GM23248 (cell line): ENCODE results near the gene ANKRD39.

Source experiments
- EZH2 ChIP-seq: fragments of 200-600 bp; sonication (generic); IDR thresholded peaks from 2 replicates; pipeline ENCODE4 v1.6.1; 2018; ENCODE audit warnings: antibody characterized with exemption, mild to moderate bottlenecking; ENCODE audit not compliant: insufficient read depth, poor library complexity, severe bottlenecking
- EZH2phosphoT487 ChIP-seq: fragments of 200-600 bp; sonication (generic); IDR thresholded peaks from 2 replicates; pipeline ENCODE4 v1.6.1; 2018; ENCODE audit warnings: antibody characterized with exemption, moderate library complexity, mild to moderate bottlenecking, low read depth; ENCODE audit not compliant: insufficient read depth

- TF ChIP-seq EZH2 = no peak
- TF ChIP-seq EZH2phosphoT487 = no peak
These were observed 46.0 kb upstream of the ANKRD39 start for GRCh38 chr2:96903815-96904214.
